HepG2 (cell line): ENCODE data around the gene NEK8. TPM values are rescaled to one million over a fixed set of nuclear protein-coding genes. Genes with fewer than 3 reads are reported as not detected.
A peak's percentile ranks its signal among the peaks of the same experiment; 100 is the strongest.

Experiments used
- ATAC-seq: fragments of 200-7000 bp; cut with Tn5 transposase; 3 replicates; pipeline ENCODE4 v1.9.1; 2020; ENCODE audit warnings: mild to moderate bottlenecking, moderate library complexity
- BruUV-seq: library from RNA; stranded (reverse); fragments of 400-500 nt; replicated peaks from 2 replicates; lab custom pipeline; 2021; lab: Mats Ljungman, UMichigan
- CTCF ChIA-PET: fragments of 300-600 bp; formaldehyde crosslinking; extraction: SDS; loops from one replicate; lab custom pipeline; 2021; ENCODE audit warnings: low total read pairs, inconsistent platforms, low intra/inter-chr PET ratio; lab: Yijun Ruan, JAX
- POLR2A ChIA-PET: fragments of 350-600 bp; sonication (Branson Sonifier 250); formaldehyde crosslinking; loops from one replicate; lab custom pipeline; 2020; ENCODE audit warnings: antibody characterized with exemption, inconsistent platforms; lab: Yijun Ruan, JAX
- DNase-seq: peaks from one replicate; pipeline ENCODE4 v3.0.0-alpha.2; 2015; ENCODE audit warnings: low spot score
- FAIRE-seq: peaks from 3 replicates; lab custom pipeline; 2011; peaks lifted over from hg19 to GRCh38; lab: Jason Lieb, UNC
- H2AFZ ChIP-seq: one replicate; pipeline ENCODE4 v1.6.1; 2011; ENCODE audit warnings: low read length, inconsistent platforms
- H3K27ac ChIP-seq: fragments of 300-600 bp; 3 replicates; pipeline ENCODE4 v1.8.0; 2011; ENCODE audit warnings: mixed run types, mild to moderate bottlenecking, mixed read lengths, low read length, inconsistent platforms; ENCODE audit not compliant: insufficient read depth; ENCODE audit errors: extremely low read length
- H3K27me3 ChIP-seq, 2 experiments: fragments of 200-600 bp in 1 of 2; 2 replicates in 1 of 2; 3 replicates in 1 of 2; pipeline versions ENCODE4 v1.6.0 to v1.8.0; 2011; ENCODE audit warnings: low read length in 2 of 2, mild to moderate bottlenecking in 2 of 2, moderate library complexity in 2 of 2, inconsistent platforms in 1 of 2; ENCODE audit not compliant: insufficient read depth in 2 of 2, control insufficient read depth in 1 of 2
- H3K36me3 ChIP-seq, 2 experiments: fragments of 200-600 bp in 1 of 2; replicated peaks in 1 of 2; 2 replicates in 1 of 2; 3 replicates in 1 of 2; pipeline versions ENCODE4 v1.5.1 to v1.8.0; 2011; ENCODE audit warnings: low read length in 2 of 2, inconsistent platforms in 1 of 2; ENCODE audit not compliant: insufficient read depth in 2 of 2, control insufficient read depth in 1 of 2
- H3K4me1 ChIP-seq: 2 replicates; pipeline ENCODE4 v1.5.1; 2012; ENCODE audit warnings: low read length, inconsistent platforms; ENCODE audit not compliant: insufficient read depth
- H3K4me2 ChIP-seq: 2 replicates; pipeline ENCODE4 v1.6.0; 2011; ENCODE audit warnings: low read depth, low read length, inconsistent platforms
- H3K4me3 ChIP-seq, 3 experiments: fragments of 200-600 bp in 1 of 3; sonication (generic), shearing (Covaris generic) in 1 of 3; replicated peaks in 1 of 3; 2 replicates each; pipeline ENCODE4 v1.5.1; 2011 to 2016; ENCODE audit warnings: low read length in 3 of 3, inconsistent platforms in 2 of 3, low read depth in 2 of 3, mild to moderate bottlenecking in 2 of 3, control low read depth in 1 of 3, mixed read lengths in 1 of 3; ENCODE audit not compliant: insufficient read depth in 1 of 3
- H3K79me2 ChIP-seq: one replicate; pipeline ENCODE4 v1.6.1; 2011; ENCODE audit warnings: low read length, inconsistent platforms; ENCODE audit not compliant: insufficient read depth
- H3K9ac ChIP-seq: 2 replicates; pipeline ENCODE4 v1.6.0; 2011; ENCODE audit warnings: mild to moderate bottlenecking, low read depth, low read length, inconsistent platforms; ENCODE audit not compliant: insufficient read depth
- H3K9me3 ChIP-seq: 2 replicates; pipeline ENCODE4 v1.5.1; 2012; ENCODE audit warnings: mild to moderate bottlenecking, low read length
- H4K20me1 ChIP-seq: 2 replicates; pipeline ENCODE4 v1.6.0; 2011; ENCODE audit warnings: inconsistent platforms, mild to moderate bottlenecking, low read length, moderate library complexity; ENCODE audit not compliant: insufficient read depth
- CHD2 ChIP-seq: IDR thresholded peaks from 2 replicates; pipeline ENCODE4 v1.6.1; 2011; ENCODE audit warnings: low read depth, low read length, improper control_type of control experiment
- ELF1 ChIP-seq: sonication (generic); formaldehyde crosslinking; IDR thresholded peaks from 2 replicates; pipeline ENCODE4 v1.4.0; 2020; ENCODE audit warnings: missing genetic modification reagents
- HNF4G ChIP-seq, 2 experiments: sonication (generic) in 1 of 2; formaldehyde crosslinking in 1 of 2; IDR thresholded peaks; 2 replicates each; pipeline versions ENCODE4 v1.4.0 to v1.6.1; 2011 to 2020; ENCODE audit warnings: borderline replicate concordance in 2 of 2, low read depth in 2 of 2, mild to moderate bottlenecking in 2 of 2, low read length in 1 of 2, missing genetic modification reagents in 1 of 2, moderate library complexity in 1 of 2
- NCOA5 ChIP-seq: sonication (generic); formaldehyde crosslinking; IDR thresholded peaks from 2 replicates; pipeline ENCODE4 v1.4.0; 2020; ENCODE audit warnings: missing genetic modification reagents
- NR2C2 ChIP-seq: sonication (generic); formaldehyde crosslinking; IDR thresholded peaks from 2 replicates; pipeline ENCODE4 v1.4.0; 2020; ENCODE audit warnings: missing genetic modification reagents, mild to moderate bottlenecking, moderate library complexity, borderline replicate concordance
- SMAD3 ChIP-seq: sonication (generic); formaldehyde crosslinking; IDR thresholded peaks from 2 replicates; pipeline ENCODE4 v1.4.0; 2020; ENCODE audit warnings: missing genetic modification reagents
- SMYD3 ChIP-seq: sonication (generic); formaldehyde crosslinking; IDR thresholded peaks from 2 replicates; pipeline ENCODE4 v1.8.1; 2023; ENCODE audit warnings: mild to moderate bottlenecking, missing genetic modification reagents
- SP2 ChIP-seq: sonication (generic); formaldehyde crosslinking; IDR thresholded peaks from 2 replicates; pipeline ENCODE4 v1.5.1; 2020; ENCODE audit warnings: mild to moderate bottlenecking, missing genetic modification reagents
- TBL1XR1 ChIP-seq: fragments of 150-350 bp; IDR thresholded peaks from 2 replicates; pipeline ENCODE4 v1.6.1; 2014; ENCODE audit warnings: borderline replicate concordance, low read length; ENCODE audit not compliant: partially characterized antibody
- ZBTB38 ChIP-seq: sonication (generic); formaldehyde crosslinking; IDR thresholded peaks from 2 replicates; pipeline ENCODE4 v1.5.1; 2020; ENCODE audit warnings: mild to moderate bottlenecking, missing genetic modification reagents
- ZNF44 ChIP-seq: sonication (generic); formaldehyde crosslinking; IDR thresholded peaks from 2 replicates; pipeline ENCODE4 v1.5.1; 2020; ENCODE audit warnings: mild to moderate bottlenecking, missing genetic modification reagents
- ZNF589 ChIP-seq: sonication (generic); formaldehyde crosslinking; conservative IDR thresholded peaks from 2 replicates; pipeline ENCODE4 v1.8.0; 2022; ENCODE audit warnings: mild to moderate bottlenecking, moderate library complexity, missing genetic modification reagents
- ZNF773 ChIP-seq: sonication (generic); formaldehyde crosslinking; IDR thresholded peaks from 2 replicates; pipeline ENCODE4 v1.4.0; 2020; ENCODE audit warnings: missing genetic modification reagents, borderline replicate concordance
- ZSCAN25 ChIP-seq: sonication (generic); formaldehyde crosslinking; IDR thresholded peaks from 2 replicates; pipeline ENCODE4 v1.8.0; 2022; ENCODE audit warnings: mild to moderate bottlenecking, missing genetic modification reagents
- WGBS: methylation state at CpG from one replicate; pipeline ENCODE4 v1.1.6; 2017; ENCODE audit warnings: low lambda C conversion rate; 5-methylcytosine and 5-hydroxymethylcytosine counted together
- in situ Hi-C: cut with HindIII; loops from 2 replicates; pipeline ENCODE4 v1.10.0; 2017; ENCODE audit warnings: low pct_unique_long_range_greater_than_20kb; ENCODE audit not compliant: extremely low pct_ligation_motif_present
- intact Hi-C: fragments of 100-400 bp; cut with micrococcal nuclease; formaldehyde crosslinking; loops from one replicate; pipeline ENCODE4 v1.10.0; 2022; ENCODE audit not compliant: unreplicated experiment
- polyA plus RNA-seq, 8 experiments: library from polyadenylated mRNA; depleted of rRNA in 3 of 8; stranded (reverse) in 7 of 8; unstranded in 1 of 8; fragments of >200 nt; fragmentation: Illumina TruSeq in 4 of 8; extraction: Trizol in 4 of 8; gene quantifications; 2 replicates each; pipeline versions ENCODE4 v1.2.1 to v1.2.3, GENCODE V29; 2011 to 2016; ENCODE audit warnings: low read depth in 4 of 8, missing spikeins in 1 of 8, mixed read lengths in 1 of 8; ENCODE audit not compliant: insufficient read depth in 1 of 8
- total RNA-seq, 5 experiments: library from RNA; depleted of rRNA; stranded (reverse); fragments of >200 nt; fragmentation: Illumina TruSeq; extraction: Trizol; gene quantifications; 2 replicates each; pipeline ENCODE4 v1.2.3, GENCODE V29; 2016; ENCODE audit warnings: low read depth in 1 of 5
- TF ChIP-seq, protein P1 (sequence below): sonication (generic); formaldehyde crosslinking; IDR thresholded peaks from 2 replicates; pipeline ENCODE4 v1.5.1; 2020; ENCODE audit warnings: missing genetic modification reagents, mild to moderate bottlenecking, borderline replicate concordance
- TF ChIP-seq, protein P2 (sequence below): sonication (generic); formaldehyde crosslinking; IDR thresholded peaks from 2 replicates; pipeline ENCODE4 v1.4.0; 2020; ENCODE audit warnings: missing genetic modification reagents
- TF ChIP-seq, protein P3 (sequence below): sonication (generic); formaldehyde crosslinking; IDR thresholded peaks from 2 replicates; pipeline ENCODE4 v1.5.1; 2020; ENCODE audit warnings: missing genetic modification reagents, mild to moderate bottlenecking, borderline replicate concordance

The NEK8 gene
- total and polyA plus RNA-seq, 2 of the 13 experiments (the other 11 are each of a cell fraction or from before 2014, with no cell fraction given): 5.8 to 13.5 TPM

DNA sequence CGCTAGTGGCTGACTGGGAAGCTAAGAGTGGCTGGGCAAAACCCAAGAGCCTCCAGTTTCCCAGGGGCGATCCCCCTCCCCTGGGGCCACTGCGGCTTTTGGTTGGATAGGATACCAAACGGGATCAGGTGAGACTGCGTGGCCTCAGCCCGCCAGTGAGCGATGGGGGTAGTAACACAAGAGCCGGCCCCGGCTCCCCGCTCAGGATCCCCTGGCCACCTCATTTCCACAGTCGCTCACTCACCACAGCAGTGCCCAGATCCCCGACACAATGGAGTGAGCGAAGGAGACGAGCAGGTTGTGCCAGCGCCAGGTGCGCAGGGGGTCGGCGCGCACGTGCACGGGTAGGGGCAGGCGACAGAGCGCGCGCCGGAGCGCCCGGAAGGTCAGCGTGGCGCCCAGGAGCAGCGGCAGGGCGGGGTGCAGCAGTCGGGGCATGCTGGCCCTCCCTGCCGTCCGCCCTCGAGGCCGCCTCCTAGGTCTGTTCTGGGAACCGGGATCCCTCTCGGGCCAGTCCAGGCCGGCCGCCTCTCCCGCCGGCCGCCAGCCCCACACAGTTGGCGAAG is 2.8 kb upstream of the NEK8 start (continued):
- TF ChIP-seq ZNF773 (CRISPR knock-in tag): no peak
- no peak for TF ChIP-seq TBL1XR1
- 0 out of 2 replicates have a peak, but pooled peaks have one; percentile 40 for TF ChIP-seq ZNF44

DNA sequence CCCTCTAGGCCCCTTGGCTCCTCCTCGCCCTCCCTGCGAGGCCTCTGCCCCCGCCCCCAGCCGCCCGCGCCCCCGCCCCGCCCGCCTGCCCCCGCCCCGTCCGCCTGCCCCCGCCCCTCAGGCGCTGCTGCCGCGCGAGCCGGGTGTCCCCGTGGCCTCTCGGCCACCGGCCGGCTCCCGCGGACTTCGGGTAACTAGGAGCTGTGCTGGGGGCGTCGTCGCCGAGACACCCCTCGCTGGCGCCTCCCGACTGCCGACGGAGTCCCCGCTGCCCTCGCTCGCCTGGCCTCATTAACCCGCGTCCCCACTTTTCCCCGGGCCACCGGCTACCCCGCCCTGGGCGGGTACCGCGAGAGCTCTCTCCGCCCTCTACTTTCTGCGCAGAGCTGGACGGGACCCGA is 2.4 kb upstream of the NEK8 start, which contains the start of gene TLCD1:
Gene TLCD1 (minus strand): TSS at position 8 of the 401 bp plus-strand sequence. CDS start 136 bp downstream, outside the sequence.
- DNase-seq (peak; percentile 48), ATAC-seq (peak; percentile 36), FAIRE-seq (no peak)
- Histone ChIP-seq H4K20me1 (peaks cover 35% of the 10 kb centered on the region), H3K9ac (peak within 1 kb of the TSS; percentile 93), H3K27ac (peak within 1 kb of the TSS; percentile 88), H3K9me3 (no peaks in the 10 kb centered on the region), H3K4me1 (peaks cover 60% of the 10 kb centered on the region), H3K4me3 (peak within 1 kb of the TSS; percentile 73 to 90 (median 87)), H3K27me3 (no peaks in the 10 kb centered on the region; a peak in 1 of 5 replicates), H2AFZ (no peak within 1 kb of the TSS), H3K4me2 (peak within 1 kb of the TSS; percentile 90), H3K79me2 (peaks cover 25% of the 10 kb centered on the region), H3K36me3 (peaks cover 7 to 32% of the 10 kb centered on the region in 2 experiments; a peak in 4 of 5 replicates)
- ChIA-PET POLR2A (interaction anchor here (0.7 to 8.7 kb wide), 23 partner anchors 9 to 239 kb away, joined by 3 to 590 read pairs (median 6); partner anchors contain the start of genes BLTP2, DHRS13, ERAL1 and FAM222B), CTCF (interaction anchor here (1.1 to 5.0 kb wide), 6 partner anchors 18 to 191 kb away, joined by 3 to 142 read pairs (median 5); partner anchors contain the start of genes DHRS13 and TRAF4)
- BruUV-seq: no TSS peak
- intact Hi-C loops (loop anchor here (2.0 kb wide), 2 partner anchors 27 to 41 kb away; no protein-coding TSS in a partner anchor), in situ Hi-C loops (loop anchor here (25.0 kb wide), 1 partner anchor 386 kb away; no protein-coding TSS in a partner anchor)
- WGBS: no CpG with 5 or more reads among the region's 49 CpGs
- no peak for TF ChIP-seq SMYD3 (CRISPR knock-in tag)
- 0 out of 2 replicates have a peak, but pooled peaks have one; percentile 0 for TF ChIP-seq ZSCAN25 (CRISPR knock-in tag)
- no peak for TF ChIP-seq SP2 (CRISPR knock-in tag)
- no peak for TF ChIP-seq NCOA5 (CRISPR knock-in tag)
- 0 out of 2 replicates have a peak, but pooled peaks have one; percentile 21 for TF ChIP-seq NR2C2 (CRISPR knock-in tag)
- TF ChIP-seq CHD2: peak; percentile 86
- TF ChIP-seq, protein P1, sequence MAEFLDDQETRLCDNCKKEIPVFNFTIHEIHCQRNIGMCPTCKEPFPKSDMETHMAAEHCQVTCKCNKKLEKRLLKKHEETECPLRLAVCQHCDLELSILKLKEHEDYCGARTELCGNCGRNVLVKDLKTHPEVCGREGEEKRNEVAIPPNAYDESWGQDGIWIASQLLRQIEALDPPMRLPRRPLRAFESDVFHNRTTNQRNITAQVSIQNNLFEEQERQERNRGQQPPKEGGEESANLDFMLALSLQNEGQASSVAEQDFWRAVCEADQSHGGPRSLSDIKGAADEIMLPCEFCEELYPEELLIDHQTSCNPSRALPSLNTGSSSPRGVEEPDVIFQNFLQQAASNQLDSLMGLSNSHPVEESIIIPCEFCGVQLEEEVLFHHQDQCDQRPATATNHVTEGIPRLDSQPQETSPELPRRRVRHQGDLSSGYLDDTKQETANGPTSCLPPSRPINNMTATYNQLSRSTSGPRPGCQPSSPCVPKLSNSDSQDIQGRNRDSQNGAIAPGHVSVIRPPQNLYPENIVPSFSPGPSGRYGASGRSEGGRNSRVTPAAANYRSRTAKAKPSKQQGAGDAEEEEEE (CRISPR knock-in tag): no peak
- TF ChIP-seq, protein P2, sequence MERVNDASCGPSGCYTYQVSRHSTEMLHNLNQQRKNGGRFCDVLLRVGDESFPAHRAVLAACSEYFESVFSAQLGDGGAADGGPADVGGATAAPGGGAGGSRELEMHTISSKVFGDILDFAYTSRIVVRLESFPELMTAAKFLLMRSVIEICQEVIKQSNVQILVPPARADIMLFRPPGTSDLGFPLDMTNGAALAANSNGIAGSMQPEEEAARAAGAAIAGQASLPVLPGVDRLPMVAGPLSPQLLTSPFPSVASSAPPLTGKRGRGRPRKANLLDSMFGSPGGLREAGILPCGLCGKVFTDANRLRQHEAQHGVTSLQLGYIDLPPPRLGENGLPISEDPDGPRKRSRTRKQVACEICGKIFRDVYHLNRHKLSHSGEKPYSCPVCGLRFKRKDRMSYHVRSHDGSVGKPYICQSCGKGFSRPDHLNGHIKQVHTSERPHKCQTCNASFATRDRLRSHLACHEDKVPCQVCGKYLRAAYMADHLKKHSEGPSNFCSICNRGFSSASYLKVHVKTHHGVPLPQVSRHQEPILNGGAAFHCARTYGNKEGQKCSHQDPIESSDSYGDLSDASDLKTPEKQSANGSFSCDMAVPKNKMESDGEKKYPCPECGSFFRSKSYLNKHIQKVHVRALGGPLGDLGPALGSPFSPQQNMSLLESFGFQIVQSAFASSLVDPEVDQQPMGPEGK: 0 out of 2 replicates have a peak, but pooled peaks have one; percentile 6
- no peak for TF ChIP-seq ELF1 (CRISPR knock-in tag)
- TF ChIP-seq ZNF589 (CRISPR knock-in tag): no peak
- TF ChIP-seq SMAD3 (CRISPR knock-in tag): no peak
- TF ChIP-seq, protein P3, sequence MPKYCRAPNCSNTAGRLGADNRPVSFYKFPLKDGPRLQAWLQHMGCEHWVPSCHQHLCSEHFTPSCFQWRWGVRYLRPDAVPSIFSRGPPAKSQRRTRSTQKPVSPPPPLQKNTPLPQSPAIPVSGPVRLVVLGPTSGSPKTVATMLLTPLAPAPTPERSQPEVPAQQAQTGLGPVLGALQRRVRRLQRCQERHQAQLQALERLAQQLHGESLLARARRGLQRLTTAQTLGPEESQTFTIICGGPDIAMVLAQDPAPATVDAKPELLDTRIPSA: 0 out of 2 replicates have a peak, but pooled peaks have one; percentile 2
- TF ChIP-seq HNF4G (IDR thresholded peaks at IDR 0.05; ENCODE audit: borderline replicate concordance, low read depth, low read length): no peak
- no peak for TF ChIP-seq HNF4G (CRISPR knock-in tag; IDR thresholded peaks at IDR 0.05; ENCODE audit: borderline replicate concordance, low read depth)
- no peak for TF ChIP-seq ZBTB38 (CRISPR knock-in tag)
